ENCODE data around the gene COX6B1.

Gene COX6B1

DNA sequence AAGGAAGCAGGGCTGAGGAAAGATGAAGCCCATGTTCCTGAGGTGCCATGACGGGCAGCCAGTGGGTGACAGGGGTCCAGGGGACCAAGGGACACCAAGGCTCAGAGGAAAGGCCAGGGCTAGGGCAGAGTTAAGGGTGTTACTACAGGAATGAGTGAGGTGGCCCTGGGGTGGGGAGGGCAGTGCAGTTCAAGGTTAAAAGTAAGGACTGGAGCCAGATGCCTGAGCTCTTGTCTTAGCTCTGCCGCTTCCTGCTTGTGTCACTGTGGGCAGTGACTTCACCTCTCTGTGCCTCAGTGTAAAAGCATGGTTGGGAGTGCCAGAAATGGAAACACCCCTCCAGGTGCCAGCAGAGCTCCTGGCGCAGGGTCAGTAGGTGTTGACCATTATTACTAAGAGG is 11.5 kb upstream of the COX6B1 start:
- H3K79me2 ChIP-seq (ENCODE audit: insufficient read depth, low read length), result no peaks in the 10 kb centered on the region
- no peaks in the 10 kb centered on the region for H3K4me1 ChIP-seq (ENCODE audit: insufficient read depth, low read length)
- peaks cover 65% of the 10 kb centered on the region for H3K36me3 ChIP-seq (ENCODE audit: insufficient read depth, low read length)
- H3K4me2 ChIP-seq (ENCODE audit: insufficient read depth, low read length), result no peak overlapping the region
- no peaks in the 10 kb centered on the region for H3K27me3 ChIP-seq (ENCODE audit: insufficient read depth, low read length, poor library complexity)
- TF ChIP-seq, protein P1, sequence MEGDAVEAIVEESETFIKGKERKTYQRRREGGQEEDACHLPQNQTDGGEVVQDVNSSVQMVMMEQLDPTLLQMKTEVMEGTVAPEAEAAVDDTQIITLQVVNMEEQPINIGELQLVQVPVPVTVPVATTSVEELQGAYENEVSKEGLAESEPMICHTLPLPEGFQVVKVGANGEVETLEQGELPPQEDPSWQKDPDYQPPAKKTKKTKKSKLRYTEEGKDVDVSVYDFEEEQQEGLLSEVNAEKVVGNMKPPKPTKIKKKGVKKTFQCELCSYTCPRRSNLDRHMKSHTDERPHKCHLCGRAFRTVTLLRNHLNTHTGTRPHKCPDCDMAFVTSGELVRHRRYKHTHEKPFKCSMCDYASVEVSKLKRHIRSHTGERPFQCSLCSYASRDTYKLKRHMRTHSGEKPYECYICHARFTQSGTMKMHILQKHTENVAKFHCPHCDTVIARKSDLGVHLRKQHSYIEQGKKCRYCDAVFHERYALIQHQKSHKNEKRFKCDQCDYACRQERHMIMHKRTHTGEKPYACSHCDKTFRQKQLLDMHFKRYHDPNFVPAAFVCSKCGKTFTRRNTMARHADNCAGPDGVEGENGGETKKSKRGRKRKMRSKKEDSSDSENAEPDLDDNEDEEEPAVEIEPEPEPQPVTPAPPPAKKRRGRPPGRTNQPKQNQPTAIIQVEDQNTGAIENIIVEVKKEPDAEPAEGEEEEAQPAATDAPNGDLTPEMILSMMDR (IDR thresholded peaks at IDR 0.05; ENCODE audit: borderline replicate concordance, extremely low read depth, low read length, poor library complexity, severe bottlenecking), result no peak
- TF ChIP-seq EZH2 (IDR thresholded peaks at IDR 0.05; ENCODE audit: borderline replicate concordance, low read depth, low read length, severe bottlenecking), result no peak
- H3K9ac ChIP-seq (ENCODE audit: low read depth, low read length), result no peak overlapping the region
- H3K9me3 ChIP-seq (ENCODE audit: insufficient read depth, low read length, severe bottlenecking), result no peaks in the 10 kb centered on the region
- DNase-seq (no peak), ATAC-seq (ENCODE audit: insufficient read depth, low read depth) (no peak)
- no peaks in the 10 kb centered on the region; the same call in 1 of the 2 replicates for H4K20me1 ChIP-seq (ENCODE audit: insufficient read depth, low read length)
- no peak overlapping the region for H3K4me3 ChIP-seq (ENCODE audit: low read depth in 1 of 2, low read length in 2 of 2)
- no peak overlapping the region for H2AFZ ChIP-seq (ENCODE audit: low read depth, low read length)
- H3K27ac ChIP-seq (ENCODE audit: low read length), result no peak overlapping the region

DNA sequence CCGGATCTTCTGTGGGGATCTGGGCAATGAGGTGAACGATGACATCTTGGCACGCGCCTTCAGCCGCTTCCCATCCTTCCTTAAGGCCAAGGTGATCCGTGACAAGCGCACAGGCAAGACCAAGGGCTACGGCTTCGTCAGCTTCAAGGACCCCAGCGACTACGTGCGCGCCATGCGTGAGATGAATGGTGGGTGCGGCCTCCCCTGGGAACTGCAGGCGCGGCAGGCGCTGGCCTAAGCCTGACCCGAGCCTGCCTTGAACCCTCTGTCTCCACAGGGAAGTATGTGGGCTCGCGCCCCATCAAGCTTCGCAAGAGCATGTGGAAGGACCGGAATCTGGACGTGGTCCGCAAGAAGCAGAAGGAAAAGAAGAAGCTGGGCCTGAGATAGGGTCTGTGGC is 11.0 kb upstream of the COX6B1 start:
- no peak overlapping the region for H3K9ac ChIP-seq (ENCODE audit: low read depth, low read length)
- DNase-seq, result no peak
- H3K27me3 ChIP-seq (ENCODE audit: insufficient read depth, low read length, poor library complexity), result no peaks in the 10 kb centered on the region
- ATAC-seq (ENCODE audit: insufficient read depth, low read depth), result no peak
- H3K36me3 ChIP-seq (ENCODE audit: insufficient read depth, low read length), result peaks cover 60% of the 10 kb centered on the region
- H3K4me1 ChIP-seq (ENCODE audit: insufficient read depth, low read length), result no peaks in the 10 kb centered on the region
- no peaks in the 10 kb centered on the region for H3K79me2 ChIP-seq (ENCODE audit: insufficient read depth, low read length)
- H3K27ac ChIP-seq (ENCODE audit: low read length), result no peak overlapping the region
- H2AFZ ChIP-seq (ENCODE audit: low read depth, low read length), result no peak overlapping the region
- H3K9me3 ChIP-seq (ENCODE audit: insufficient read depth, low read length, severe bottlenecking), result no peaks in the 10 kb centered on the region
- H3K4me2 ChIP-seq (ENCODE audit: insufficient read depth, low read length), result no peak overlapping the region
- no peaks in the 10 kb centered on the region; the same call in 1 of the 2 replicates for H4K20me1 ChIP-seq (ENCODE audit: insufficient read depth, low read length)
- no peak overlapping the region for H3K4me3 ChIP-seq (ENCODE audit: low read depth in 1 of 2, low read length in 2 of 2)
- TF ChIP-seq EZH2 (IDR thresholded peaks at IDR 0.05; ENCODE audit: borderline replicate concordance, low read depth, low read length, severe bottlenecking), result no peak
- TF ChIP-seq, protein P1 (IDR thresholded peaks at IDR 0.05; ENCODE audit: borderline replicate concordance, extremely low read depth, low read length, poor library complexity, severe bottlenecking), result no peak

DNA sequence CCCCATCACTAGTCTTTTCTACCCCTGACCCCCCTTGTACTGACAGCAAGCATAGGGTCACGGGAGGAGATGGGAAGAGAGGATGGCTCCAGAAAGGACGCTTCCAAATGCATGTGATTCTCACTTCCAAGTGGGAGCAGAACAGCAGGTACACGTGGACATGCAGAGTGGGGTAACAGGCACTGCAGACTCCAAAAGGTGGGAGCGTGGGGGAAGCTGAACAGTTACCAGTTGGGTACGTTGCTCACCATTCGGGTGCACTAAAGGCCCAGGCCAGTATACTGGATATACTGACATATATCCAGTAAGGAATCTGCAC is 8.8 kb upstream of the COX6B1 start:
- Histone ChIP-seq H3K36me3 (ENCODE audit: insufficient read depth, low read length) (peaks cover 39% of the 10 kb centered on the region), H2AFZ (ENCODE audit: low read depth, low read length) (no peak overlapping the region), H3K4me2 (ENCODE audit: insufficient read depth, low read length) (no peak overlapping the region), H3K9me3 (ENCODE audit: insufficient read depth, low read length, severe bottlenecking) (no peaks in the 10 kb centered on the region), H3K9ac (ENCODE audit: low read depth, low read length) (no peak overlapping the region), H3K27ac (ENCODE audit: low read length) (no peak overlapping the region), H3K27me3 (ENCODE audit: insufficient read depth, low read length, poor library complexity) (no peaks in the 10 kb centered on the region), H3K79me2 (ENCODE audit: insufficient read depth, low read length) (no peaks in the 10 kb centered on the region), H4K20me1 (ENCODE audit: insufficient read depth, low read length) (0 out of 2 replicates have a peak, but pooled peaks cover 3% of the 10 kb centered on the region), H3K4me3 (ENCODE audit: low read depth in 1 of 2, low read length in 2 of 2) (no peak overlapping the region), H3K4me1 (ENCODE audit: insufficient read depth, low read length) (peaks cover 21% of the 10 kb centered on the region)
- TF ChIP-seq, protein P1 (IDR thresholded peaks at IDR 0.05; ENCODE audit: borderline replicate concordance, extremely low read depth, low read length, poor library complexity, severe bottlenecking), result no peak
- TF ChIP-seq EZH2 (IDR thresholded peaks at IDR 0.05; ENCODE audit: borderline replicate concordance, low read depth, low read length, severe bottlenecking), result no peak
- DNase-seq (no peak), ATAC-seq (ENCODE audit: insufficient read depth, low read depth) (no peak)

DNA sequence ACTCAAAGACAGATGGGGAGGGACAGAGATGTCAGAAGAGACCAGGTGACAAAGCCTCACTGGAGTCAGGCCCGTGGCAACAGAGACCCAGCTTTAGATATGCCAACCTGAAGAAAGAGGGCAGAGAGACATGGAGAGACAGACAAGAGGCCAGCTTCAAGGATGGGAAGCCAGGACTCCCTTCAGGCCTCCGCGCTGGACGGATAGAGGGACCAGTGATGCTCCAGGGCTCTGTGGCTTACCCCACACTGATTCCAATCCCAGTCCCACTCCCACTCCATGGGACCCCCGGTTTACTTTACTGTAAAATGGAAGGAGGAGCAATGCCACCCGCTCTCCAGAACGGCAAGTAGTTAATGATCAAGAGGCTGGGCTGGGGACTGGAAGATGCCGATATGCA is 8.3 kb upstream of the COX6B1 start:
- peaks cover 34% of the 10 kb centered on the region for H3K36me3 ChIP-seq (ENCODE audit: insufficient read depth, low read length)
- no peak for ATAC-seq (ENCODE audit: insufficient read depth, low read depth)
- peaks cover 27% of the 10 kb centered on the region for H3K4me1 ChIP-seq (ENCODE audit: insufficient read depth, low read length)
- H3K27ac ChIP-seq (ENCODE audit: low read length), result no peak overlapping the region
- no peak for TF ChIP-seq EZH2 (IDR thresholded peaks at IDR 0.05; ENCODE audit: borderline replicate concordance, low read depth, low read length, severe bottlenecking)
- TF ChIP-seq, protein P1 (IDR thresholded peaks at IDR 0.05; ENCODE audit: borderline replicate concordance, extremely low read depth, low read length, poor library complexity, severe bottlenecking), result no peak
- H3K9ac ChIP-seq (ENCODE audit: low read depth, low read length), result no peak overlapping the region
- H3K79me2 ChIP-seq (ENCODE audit: insufficient read depth, low read length), result no peaks in the 10 kb centered on the region
- no peak overlapping the region for H3K4me2 ChIP-seq (ENCODE audit: insufficient read depth, low read length)
- H2AFZ ChIP-seq (ENCODE audit: low read depth, low read length), result no peak overlapping the region
- H3K9me3 ChIP-seq (ENCODE audit: insufficient read depth, low read length, severe bottlenecking), result no peaks in the 10 kb centered on the region
- DNase-seq, result no peak
- no peak overlapping the region for H3K4me3 ChIP-seq (ENCODE audit: low read depth in 1 of 2, low read length in 2 of 2)
- no peaks in the 10 kb centered on the region for H3K27me3 ChIP-seq (ENCODE audit: insufficient read depth, low read length, poor library complexity)
- 0 out of 2 replicates have a peak, but pooled peaks cover 3% of the 10 kb centered on the region for H4K20me1 ChIP-seq (ENCODE audit: insufficient read depth, low read length)

All from DND-41 (cell line).